HEK293 (cell line): ENCODE results near the gene CARM1.

Source experiments
- CTCF ChIA-PET: fragments of 350-600 bp; formaldehyde crosslinking; extraction: SDS; loops from one replicate; lab custom pipeline; 2021; ENCODE audit warnings: antibody characterized with exemption; lab: Yijun Ruan, JAX
- POLR2A ChIA-PET: fragments of 300-600 bp; formaldehyde crosslinking; extraction: SDS; loops from one replicate; lab custom pipeline; 2020; ENCODE audit warnings: antibody characterized with exemption, inconsistent platforms; lab: Yijun Ruan, JAX
- H3K27ac ChIP-seq: fragments of 200-500 bp; sonication (Bioruptor generic); 2 replicates; pipeline ENCODE4 v1.5.1; 2014; ENCODE audit warnings: low read depth, low read length, control low read depth, inconsistent platforms; ENCODE audit errors: extremely low read depth
- H3K36me3 ChIP-seq, 2 experiments: fragments of 200-500 bp in 1 of 2; sonication (Bioruptor generic) in 1 of 2; 1 replicate in 1 of 2; 2 replicates in 1 of 2; pipeline ENCODE4 v1.5.1; 2014 to 2017; ENCODE audit warnings: inconsistent platforms in 2 of 2, low read length in 2 of 2; ENCODE audit not compliant: control insufficient read depth in 2 of 2, insufficient read depth in 1 of 2
- H3K4me1 ChIP-seq: fragments of 200-500 bp; sonication (Bioruptor generic); 2 replicates; pipeline ENCODE4 v1.5.1; 2014; ENCODE audit warnings: mild to moderate bottlenecking, low read length, inconsistent platforms; ENCODE audit not compliant: control insufficient read depth, insufficient read depth
- H3K4me3 ChIP-seq: 2 replicates; pipeline ENCODE4 v1.5.1; 2011; ENCODE audit warnings: low read depth, mild to moderate bottlenecking, control low read depth, low read length, moderate library complexity
- H3K9me3 ChIP-seq: fragments of 200-500 bp; sonication (Bioruptor generic); 2 replicates; pipeline ENCODE4 v1.5.1; 2014; ENCODE audit warnings: low read depth, low read length, inconsistent platforms; ENCODE audit not compliant: control insufficient read depth, insufficient read depth
- ATF2 ChIP-seq: fragments of 450-650 bp; formaldehyde crosslinking; IDR thresholded peaks from 2 replicates; pipeline ENCODE4 v1.5.1; 2016; ENCODE audit warnings: missing biosample characterization, missing genetic modification characterization, low read depth
- BCL11B ChIP-seq: fragments of 450-650 bp; formaldehyde crosslinking; IDR thresholded peaks from 2 replicates; pipeline ENCODE4 v1.5.1; 2016; ENCODE audit warnings: low read depth, missing biosample characterization, missing genetic modification characterization
- PRDM1 ChIP-seq: fragments of 450-650 bp; formaldehyde crosslinking; IDR thresholded peaks from 2 replicates; pipeline ENCODE4; 2016; ENCODE audit warnings: missing biosample characterization, missing genetic modification characterization
- RBAK ChIP-seq: fragments of 450-650 bp; formaldehyde crosslinking; IDR thresholded peaks from 2 replicates; pipeline ENCODE4 v1.5.1; 2016; ENCODE audit warnings: missing biosample characterization, missing genetic modification characterization
- ZBTB6 ChIP-seq: fragments of 450-650 bp; formaldehyde crosslinking; IDR thresholded peaks from 2 replicates; pipeline ENCODE4 v1.5.1; 2017; ENCODE audit warnings: missing biosample characterization, missing genetic modification characterization
- ZNF138 ChIP-seq: fragments of 450-650 bp; formaldehyde crosslinking; IDR thresholded peaks from 2 replicates; pipeline ENCODE4 v1.5.1; 2016; ENCODE audit warnings: missing biosample characterization, missing genetic modification characterization, borderline replicate concordance
- ZNF174 ChIP-seq: fragments of 450-650 bp; formaldehyde crosslinking; IDR thresholded peaks from 2 replicates; pipeline ENCODE4 v1.5.0; 2017; ENCODE audit warnings: missing biosample characterization, mild to moderate bottlenecking, missing genetic modification characterization
- ZNF239 ChIP-seq: fragments of 450-650 bp; formaldehyde crosslinking; IDR thresholded peaks from 2 replicates; pipeline ENCODE4 v1.5.1; 2016; ENCODE audit warnings: missing biosample characterization, missing genetic modification characterization
- ZNF266 ChIP-seq: fragments of 450-650 bp; formaldehyde crosslinking; IDR thresholded peaks from 2 replicates; pipeline ENCODE4 v1.5.1; 2016; ENCODE audit warnings: missing biosample characterization, missing genetic modification characterization, low read depth
- ZNF362 ChIP-seq: fragments of 450-650 bp; formaldehyde crosslinking; IDR thresholded peaks from 2 replicates; pipeline ENCODE4 v1.5.1; 2016; ENCODE audit warnings: missing biosample characterization, missing genetic modification characterization
- ZNF416 ChIP-seq: fragments of 450-650 bp; formaldehyde crosslinking; IDR thresholded peaks from 2 replicates; pipeline ENCODE4 v1.5.1; 2016; ENCODE audit warnings: missing biosample characterization, missing genetic modification characterization
- ZNF510 ChIP-seq: fragments of 450-650 bp; formaldehyde crosslinking; IDR thresholded peaks from 2 replicates; pipeline ENCODE4 v1.5.1; 2018; ENCODE audit warnings: mild to moderate bottlenecking, missing genetic modification characterization, missing biosample characterization; ENCODE audit not compliant: insufficient replicate concordance
- ZNF521 ChIP-seq: fragments of 450-650 bp; formaldehyde crosslinking; IDR thresholded peaks from 2 replicates; pipeline ENCODE4 v1.5.1; 2017; ENCODE audit warnings: missing biosample characterization, mild to moderate bottlenecking, missing genetic modification characterization
- ZNF561 ChIP-seq: fragments of 450-650 bp; IDR thresholded peaks from 2 replicates; pipeline ENCODE4 v1.5.1; 2018; ENCODE audit warnings: missing biosample characterization, missing genetic modification characterization, borderline replicate concordance
- ZNF580 ChIP-seq: fragments of 450-650 bp; formaldehyde crosslinking; IDR thresholded peaks from 2 replicates; pipeline ENCODE4 v1.5.1; 2016; ENCODE audit warnings: missing biosample characterization, missing genetic modification characterization
- ZNF785 ChIP-seq: fragments of 450-650 bp; formaldehyde crosslinking; IDR thresholded peaks from 2 replicates; pipeline ENCODE4 v1.5.1; 2016; ENCODE audit warnings: missing biosample characterization, missing genetic modification characterization
- TF ChIP-seq, protein P1 (sequence below): fragments of 450-650 bp; formaldehyde crosslinking; IDR thresholded peaks from 2 replicates; pipeline ENCODE4 v1.5.1; 2016; ENCODE audit warnings: missing biosample characterization, missing genetic modification characterization
- TF ChIP-seq, protein P2 (sequence below): fragments of 450-650 bp; formaldehyde crosslinking; optimal IDR thresholded peaks from 2 replicates; pipeline ENCODE3; 2016; ENCODE audit warnings: missing biosample characterization, mild to moderate bottlenecking, missing genetic modification characterization

The CARM1 gene

DNA sequence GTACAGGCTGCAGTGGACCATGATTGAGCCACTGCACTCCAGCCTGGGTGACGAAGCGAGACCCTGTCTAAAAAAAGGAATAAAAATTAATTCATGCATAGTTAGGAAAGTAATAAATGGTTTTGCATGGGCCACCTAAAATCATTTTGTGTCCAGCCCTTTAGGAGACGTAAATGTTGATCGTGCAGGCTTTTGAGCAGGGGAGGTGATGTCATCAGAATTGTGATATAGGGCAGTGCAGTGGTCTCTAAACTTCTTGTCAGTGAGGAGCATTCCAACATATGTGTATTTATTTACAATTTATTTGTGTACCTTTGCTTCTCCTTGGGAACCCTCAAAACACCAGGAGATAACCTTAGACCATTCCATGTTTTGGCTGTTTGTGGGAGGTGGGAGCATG, 92.5 kb downstream of the CARM1 start:
- no peaks in the 10 kb centered on the region for H3K9me3 ChIP-seq
- peaks cover 7% of the 10 kb centered on the region for H3K4me1 ChIP-seq
- TF ChIP-seq ZNF239 (tag by site-specific recombination) (no peak), ZNF138 (tag by site-specific recombination) (no peak), ATF2 (peak; percentile 88), ZBTB6 (tag by site-specific recombination) (peak; percentile 32; the same call in 1 of the 2 replicates)
- POLR2A ChIA-PET, result interaction anchor here (0.7 to 0.8 kb wide), 3 partner anchors 12 to 192 kb away, joined by 3 to 5 read pairs (median 4); no protein-coding TSS in a partner anchor
- H3K4me3 ChIP-seq, result no peak overlapping the region
- no peak overlapping the region for H3K27ac ChIP-seq
- peaks cover 0 to 2% of the 10 kb centered on the region in 2 experiments; a peak in 2 of 3 replicates for H3K36me3 ChIP-seq
- CTCF ChIA-PET, result no interaction called here

GRCh38 chr19:10964903-10965302, 93.5 kb downstream of the CARM1 start:
- TF ChIP-seq ZNF580 (tag by site-specific recombination) (peak; percentile 66; the same call in 1 of the 2 replicates), PRDM1 (tag by site-specific recombination) (no peak), ZNF239 (tag by site-specific recombination) (no peak), BCL11B (tag by site-specific recombination) (no peak)
- ChIA-PET CTCF (interaction anchor here (0.5 to 3.1 kb wide), 4 partner anchors 12 to 23 kb away, joined by 3 to 9 read pairs (median 4); no protein-coding TSS in a partner anchor), POLR2A (no interaction called here)
- H3K27ac ChIP-seq, result no peak overlapping the region
- H3K4me1 ChIP-seq, result peaks cover 7% of the 10 kb centered on the region
- no peaks in the 10 kb centered on the region for H3K9me3 ChIP-seq
- H3K4me3 ChIP-seq, result no peak overlapping the region
- H3K36me3 ChIP-seq, result peaks cover 0 to 2% of the 10 kb centered on the region in 2 experiments; a peak in 2 of 3 replicates

GRCh38 chr19:10965398-10965797, 94.0 kb downstream of the CARM1 start:
- Histone ChIP-seq H3K36me3 (peaks cover 0 to 2% of the 10 kb centered on the region in 2 experiments; a peak in 2 of 3 replicates), H3K4me1 (peaks cover 7% of the 10 kb centered on the region), H3K9me3 (no peaks in the 10 kb centered on the region), H3K4me3 (no peak overlapping the region), H3K27ac (no peak overlapping the region)
- CTCF ChIA-PET, result interaction anchor here (0.5 to 3.1 kb wide), 4 partner anchors 11 to 29 kb away, joined by 3 to 9 read pairs (median 4); no protein-coding TSS in a partner anchor
- peak; percentile 89 for TF ChIP-seq ZBTB6 (tag by site-specific recombination)
- no peak for TF ChIP-seq ZNF785
- POLR2A ChIA-PET, result no interaction called here

- ChIA-PET CTCF (interaction anchor here (0.7 to 3.1 kb wide), 3 partner anchors 25 to 108 kb away, joined by 3 to 9 read pairs (median 3); no protein-coding TSS in a partner anchor), POLR2A (interaction anchor here (1.3 kb wide), 1 partner anchor 9 kb away, joined by 3 read pairs; no protein-coding TSS in a partner anchor)
- peaks cover 7% of the 10 kb centered on the region for H3K4me1 ChIP-seq
- no peak overlapping the region for H3K4me3 ChIP-seq
- peaks cover 0 to 2% of the 10 kb centered on the region in 2 experiments; a peak in 2 of 3 replicates for H3K36me3 ChIP-seq
- no peaks in the 10 kb centered on the region for H3K9me3 ChIP-seq
- no peak overlapping the region for H3K27ac ChIP-seq
- TF ChIP-seq ZNF416, result no peak
- TF ChIP-seq ZNF362 (tag by site-specific recombination), result no peak
- TF ChIP-seq, protein P1, sequence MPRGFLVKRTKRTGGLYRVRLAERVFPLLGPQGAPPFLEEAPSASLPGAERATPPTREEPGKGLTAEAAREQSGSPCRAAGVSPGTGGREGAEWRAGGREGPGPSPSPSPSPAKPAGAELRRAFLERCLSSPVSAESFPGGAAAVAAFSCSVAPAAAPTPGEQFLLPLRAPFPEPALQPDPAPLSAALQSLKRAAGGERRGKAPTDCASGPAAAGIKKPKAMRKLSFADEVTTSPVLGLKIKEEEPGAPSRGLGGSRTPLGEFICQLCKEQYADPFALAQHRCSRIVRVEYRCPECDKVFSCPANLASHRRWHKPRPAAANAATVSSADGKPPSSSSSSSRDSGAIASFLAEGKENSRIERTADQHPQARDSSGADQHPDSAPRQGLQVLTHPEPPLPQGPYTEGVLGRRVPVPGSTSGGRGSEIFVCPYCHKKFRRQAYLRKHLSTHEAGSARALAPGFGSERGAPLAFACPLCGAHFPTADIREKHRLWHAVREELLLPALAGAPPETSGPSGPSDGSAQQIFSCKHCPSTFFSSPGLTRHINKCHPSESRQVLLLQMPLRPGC (tag by site-specific recombination), result no peak
- no peak for TF ChIP-seq ZNF510 (tag by site-specific recombination)
- TF ChIP-seq, protein P2, sequence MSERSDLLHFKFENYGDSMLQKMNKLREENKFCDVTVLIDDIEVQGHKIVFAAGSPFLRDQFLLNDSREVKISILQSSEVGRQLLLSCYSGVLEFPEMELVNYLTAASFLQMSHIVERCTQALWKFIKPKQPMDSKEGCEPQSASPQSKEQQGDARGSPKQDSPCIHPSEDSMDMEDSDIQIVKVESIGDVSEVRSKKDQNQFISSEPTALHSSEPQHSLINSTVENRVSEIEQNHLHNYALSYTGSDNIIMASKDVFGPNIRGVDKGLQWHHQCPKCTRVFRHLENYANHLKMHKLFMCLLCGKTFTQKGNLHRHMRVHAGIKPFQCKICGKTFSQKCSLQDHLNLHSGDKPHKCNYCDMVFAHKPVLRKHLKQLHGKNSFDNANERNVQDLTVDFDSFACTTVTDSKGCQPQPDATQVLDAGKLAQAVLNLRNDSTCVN, result no peak
- no peak for TF ChIP-seq ZNF266
- no peak for TF ChIP-seq ZNF174 (tag by site-specific recombination)
- no peak for TF ChIP-seq RBAK (tag by site-specific recombination)
- TF ChIP-seq ZNF521 (tag by site-specific recombination), result no peak
- no peak for TF ChIP-seq ZNF561 (tag by site-specific recombination)
- TF ChIP-seq BCL11B (tag by site-specific recombination), result no peak
Measured at GRCh38 chr19:10966809-10967208, 95.5 kb downstream of the CARM1 start.
